Liver (tissue), 9 donors: ENCODE results near the gene FAM186B. TPM values are rescaled to one million over a fixed set of nuclear protein-coding genes. Genes with fewer than 3 reads are reported as not detected.

Source experiments
- DNase-seq: peaks from one replicate; pipeline ENCODE4 v3.0.0-alpha.2; 2017; ENCODE audit warnings: low spot score
- H3K27ac ChIP-seq, 2 donors: one replicate each; pipeline ENCODE4 v1.7.0; 2013; ENCODE audit warnings: inconsistent platforms in 2 of 2, low read length in 2 of 2, control low read depth in 1 of 2, low read depth in 1 of 2, mild to moderate bottlenecking in 1 of 2
- H3K27me3 ChIP-seq, 4 donors: one replicate each; pipeline versions ENCODE4 v1.6.1 to v1.7.0; 2013; ENCODE audit warnings: low read length in 3 of 4, inconsistent platforms in 1 of 4, mild to moderate bottlenecking in 1 of 4, moderate library complexity in 1 of 4; ENCODE audit not compliant: control insufficient read depth in 4 of 4, insufficient read depth in 4 of 4
- H3K36me3 ChIP-seq, 4 donors: one replicate each; pipeline versions ENCODE4 v1.6.1 to v1.7.0; 2013; ENCODE audit warnings: low read length in 3 of 4, mild to moderate bottlenecking in 3 of 4, low read depth in 1 of 4, moderate library complexity in 1 of 4; ENCODE audit not compliant: control insufficient read depth in 4 of 4, insufficient read depth in 3 of 4
- H3K4me1 ChIP-seq, 4 donors: one replicate each; pipeline versions ENCODE4 v1.6.1 to v1.7.0; 2013; ENCODE audit warnings: low read length in 3 of 4, mild to moderate bottlenecking in 3 of 4, moderate library complexity in 1 of 4; ENCODE audit not compliant: control insufficient read depth in 4 of 4, insufficient read depth in 4 of 4
- H3K4me3 ChIP-seq, 3 donors: one replicate each; pipeline versions ENCODE4 v1.6.1 to v1.7.0; 2013; ENCODE audit warnings: low read length in 3 of 3, control low read depth in 1 of 3, low read depth in 1 of 3, mild to moderate bottlenecking in 1 of 3
- H3K9ac ChIP-seq, 2 donors: one replicate each; pipeline ENCODE4 v1.7.0; 2013; ENCODE audit warnings: low read length in 2 of 2, mild to moderate bottlenecking in 2 of 2, moderate library complexity in 2 of 2, control low read depth in 1 of 2, low read depth in 1 of 2
- H3K9me3 ChIP-seq, 4 donors: one replicate each; pipeline versions ENCODE4 v1.6.1 to v1.7.0; 2013; ENCODE audit warnings: low read length in 3 of 4; ENCODE audit not compliant: control insufficient read depth in 4 of 4
- ATF3 ChIP-seq: IDR thresholded peaks from 2 replicates; pipeline ENCODE4 v1.6.1; 2016; ENCODE audit warnings: antibody characterized with exemption
- CTCF ChIP-seq: fragments of 150-350 bp; IDR thresholded peaks from 2 replicates; pipeline ENCODE4 v1.5.1; 2017; ENCODE audit warnings: improper control_type of control experiment, low read depth, low read length; ENCODE audit not compliant: missing input control
- EGR1 ChIP-seq, 2 donors: IDR thresholded peaks; 2 replicates each; pipeline ENCODE4 v1.6.1; 2016 to 2018; ENCODE audit warnings: antibody characterized with exemption in 2 of 2, low read depth in 2 of 2
- FOXA1 ChIP-seq: IDR thresholded peaks from 2 replicates; pipeline ENCODE4 v1.6.1; 2016; ENCODE audit warnings: antibody characterized with exemption
- FOXA2 ChIP-seq: IDR thresholded peaks from 2 replicates; pipeline ENCODE4 v1.6.1; 2016; ENCODE audit warnings: antibody characterized with exemption
- GABPA ChIP-seq, 2 donors: IDR thresholded peaks in 1 of 2; conservative IDR thresholded peaks in 1 of 2; 2 replicates each; pipeline ENCODE4 v1.6.1; 2016; ENCODE audit warnings: antibody characterized with exemption in 2 of 2, mild to moderate bottlenecking in 1 of 2, moderate library complexity in 1 of 2
- HNF4A ChIP-seq, 2 donors: conservative IDR thresholded peaks; 2 replicates each; pipeline ENCODE4 v1.6.1; 2016; ENCODE audit warnings: antibody characterized with exemption in 2 of 2, mild to moderate bottlenecking in 2 of 2
- HNF4G ChIP-seq: IDR thresholded peaks from 2 replicates; pipeline ENCODE4 v1.6.1; 2016; ENCODE audit warnings: antibody characterized with exemption
- JUND ChIP-seq, 2 donors: IDR thresholded peaks; 2 replicates each; pipeline ENCODE4 v1.6.1; 2016; ENCODE audit warnings: antibody characterized with exemption in 2 of 2
- MAX ChIP-seq: IDR thresholded peaks from 2 replicates; pipeline ENCODE4 v1.6.1; 2016; ENCODE audit warnings: antibody characterized with exemption
- NR2F2 ChIP-seq: IDR thresholded peaks from 2 replicates; pipeline ENCODE4 v1.6.1; 2016; ENCODE audit warnings: antibody characterized with exemption
- RAD21 ChIP-seq, 2 donors: IDR thresholded peaks; 2 replicates each; pipeline ENCODE4 v1.6.1; 2016; ENCODE audit warnings: antibody characterized with exemption in 2 of 2, mild to moderate bottlenecking in 2 of 2
- REST ChIP-seq: IDR thresholded peaks from 2 replicates; pipeline ENCODE4 v1.6.1; 2016; ENCODE audit warnings: antibody characterized with exemption, mild to moderate bottlenecking
- RXRA ChIP-seq, 2 donors: IDR thresholded peaks; 2 replicates each; pipeline ENCODE4 v1.6.1; 2017 to 2018; ENCODE audit warnings: antibody characterized with exemption in 2 of 2, mild to moderate bottlenecking in 1 of 2
- SP1 ChIP-seq: IDR thresholded peaks from 2 replicates; pipeline ENCODE4 v1.6.1; 2018; ENCODE audit warnings: antibody characterized with exemption, mild to moderate bottlenecking
- YY1 ChIP-seq: IDR thresholded peaks from 2 replicates; pipeline ENCODE4 v1.6.1; 2016; ENCODE audit warnings: antibody characterized with exemption, mild to moderate bottlenecking
- ZBTB33 ChIP-seq: IDR thresholded peaks from 2 replicates; pipeline ENCODE4 v1.6.1; 2016; ENCODE audit warnings: antibody characterized with exemption
- WGBS: extraction: QIAGEN DNeasy Blood & Tissue Kit; methylation state at CpG from one replicate; pipeline ENCODE4 v1.1.7; 2013; 5-methylcytosine and 5-hydroxymethylcytosine counted together
- polyA plus RNA-seq, 2 donors: library from polyadenylated mRNA; stranded (reverse) in 1 of 2; unstranded in 1 of 2; fragments of 200-250 nt in 1 of 2; fragments of >200 nt in 1 of 2; fragmentation: Nextera tagmentation in 1 of 2; extraction: Ambion mirVana in 1 of 2; gene quantifications; one replicate each; pipeline versions ENCODE4 v1.2.1 to v1.2.3, GENCODE V29; 2013 to 2015
- total RNA-seq, 2 donors: library from RNA; depleted of rRNA; stranded (reverse); fragments of >200 nt; gene quantifications; one replicate each; pipeline ENCODE4 v1.2.3, GENCODE V29; 2014
- donor health status: healthy.
- donor health status: healthy.
- donor health status: healthy.
- donor health status: healthy.
- donor health status: healthy.

FAM186B gene
- total and polyA plus RNA-seq, 4 donors: 0.19 to 0.84 (median 0.42) TPM

GRCh38 chr12:49546481-49546880, 59.0 kb downstream of the FAM186B start:
- Histone ChIP-seq H3K4me3 (no peak overlapping the region), H3K27me3 (peaks cover 0 to 5% (median 2%) of the 10 kb centered on the region in 4 donors), H3K9ac (no peak overlapping the region), H3K36me3 (no peaks in the 10 kb centered on the region), H3K4me1 (peaks cover 5 to 17% (median 11%) of the 10 kb centered on the region in 4 donors), H3K9me3 (no peaks in the 10 kb centered on the region), H3K27ac (no peak overlapping the region)
- no peak for DNase-seq
- WGBS: 66% methylated on average over 3 of the region's 3 CpGs
- TF ChIP-seq SP1 (no peak), ATF3 (no peak), GABPA (IDR thresholded peaks at IDR 0.05 in 1 of 2, conservative IDR thresholded peaks at IDR 0.05 in 1 of 2) (no peak), NR2F2 (no peak), HNF4A (conservative IDR thresholded peaks at IDR 0.05) (no peak)

- Histone ChIP-seq H3K4me1 (peaks cover 2 to 10% (median 6%) of the 10 kb centered on the region in 4 donors), H3K9ac (no peak overlapping the region), H3K4me3 (no peak overlapping the region), H3K27me3 (peaks cover 0 to 5% (median 2%) of the 10 kb centered on the region in 4 donors), H3K27ac (no peak overlapping the region), H3K36me3 (no peaks in the 10 kb centered on the region), H3K9me3 (no peaks in the 10 kb centered on the region)
- no peak for DNase-seq
- TF ChIP-seq FOXA2: no peak
- TF ChIP-seq JUND (IDR thresholded peaks at IDR 0.05): no peak
- no peak for TF ChIP-seq YY1
- TF ChIP-seq MAX: no peak
- no peak for TF ChIP-seq EGR1 (IDR thresholded peaks at IDR 0.05; ENCODE audit: low read depth in 2 of 2)
- TF ChIP-seq FOXA1: no peak
- no peak for TF ChIP-seq SP1
- TF ChIP-seq CTCF: no peak
- TF ChIP-seq RXRA (IDR thresholded peaks at IDR 0.05): no peak
- TF ChIP-seq GABPA (IDR thresholded peaks at IDR 0.05 in 1 of 2, conservative IDR thresholded peaks at IDR 0.05 in 1 of 2): no peak
- TF ChIP-seq HNF4A (conservative IDR thresholded peaks at IDR 0.05): no peak
- TF ChIP-seq ATF3: no peak
- TF ChIP-seq HNF4G: no peak
- no peak for TF ChIP-seq REST
- no peak for TF ChIP-seq ZBTB33
- no peak for TF ChIP-seq RAD21 (IDR thresholded peaks at IDR 0.05)
- 71% methylated on average over 4 of the region's 4 CpGs for WGBS
Measured at GRCh38 chr12:49545815-49546214, 59.6 kb downstream of the FAM186B start.
